ENCODE results near the gene DMRTC2. TPM values are rescaled to one million over a fixed set of nuclear protein-coding genes. Genes with fewer than 3 reads are reported as not detected.
A peak's percentile ranks its signal among the peaks of the same experiment; 100 is the strongest.

Gene DMRTC2
- total RNA-seq, 1 experiment from 2014 or later = not detected

GRCh38 chr19:41887711-41888382 is 43.0 kb downstream of the DMRTC2 start:
- ATAC-seq (peak; percentile 67), DNase-seq (ENCODE audit: low read depth, low spot score) (no peak)
- POLR2A ChIA-PET = no interaction called here
- no peaks in the 10 kb centered on the region for H3K27me3 ChIP-seq (ENCODE audit: control insufficient read depth, insufficient read depth, low read length)
- CTCF ChIA-PET = interaction anchor here (0.6 kb wide), 1 partner anchor 62 kb away, joined by 5 read pairs; no protein-coding TSS in a partner anchor
- H3K9me3 ChIP-seq (ENCODE audit: control insufficient read depth, insufficient read depth, low read depth, low read length) = no peaks in the 10 kb centered on the region
- peak overlapping the region; percentile 34; the same call in 1 of the 2 replicates for H3K27ac ChIP-seq (ENCODE audit: low read length)
- H3K36me3 ChIP-seq (ENCODE audit: control insufficient read depth, insufficient read depth, low read length) = no peaks in the 10 kb centered on the region; the same call in 1 of the 2 replicates
- H3K4me3 ChIP-seq (ENCODE audit: low read depth in 2 of 2, low read length in 2 of 2) = no peak overlapping the region
- intact Hi-C loops (cut with micrococcal nuclease; ENCODE audit: unreplicated experiment) = loop anchor here (10.0 kb wide), 1 partner anchor 47 kb away; no protein-coding TSS in a partner anchor
- no TSS peak for BruUV-seq (replicated peaks)
- in situ Hi-C loops (cut with HindIII; ENCODE audit: low pct_unique_long_range_greater_than_20kb, low sequenced_read_pairs) = no loop called here
- peaks cover 25% of the 10 kb centered on the region for H3K4me1 ChIP-seq (ENCODE audit: control insufficient read depth, insufficient read depth, low read length)
- TF ChIP-seq CTCF (IDR thresholded peaks at IDR 0.05) (no peak; the same call in 1 of the 2 replicates), SIN3A (IDR thresholded peaks at IDR 0.05; ENCODE audit: borderline replicate concordance, insufficient read depth, low read depth, low read length) (no peak), POLR2AphosphoS5 (IDR thresholded peaks at IDR 0.05; ENCODE audit: low read depth, low read length) (no peak), REST (IDR thresholded peaks at IDR 0.05; ENCODE audit: insufficient read depth in 1 of 2, low read depth in 2 of 2, low read length in 1 of 2) (no peak), TCF7L2 (IDR thresholded peaks at IDR 0.05; ENCODE audit: low read depth, low read length) (no peak)

- CTCF ChIA-PET = no interaction called here
- POLR2A ChIA-PET = no interaction called here
Measured at GRCh38 chr19:41888926-41889325, 44.1 kb downstream of the DMRTC2 start.

More at GRCh38 chr19:41888926-41889325, 44.1 kb downstream of the DMRTC2 start:
- Histone ChIP-seq H3K9me3 (ENCODE audit: control insufficient read depth, insufficient read depth, low read depth, low read length) (no peaks in the 10 kb centered on the region), H3K4me3 (ENCODE audit: low read depth in 2 of 2, low read length in 2 of 2) (no peak overlapping the region), H3K27me3 (ENCODE audit: control insufficient read depth, insufficient read depth, low read length) (no peaks in the 10 kb centered on the region), H3K36me3 (ENCODE audit: control insufficient read depth, insufficient read depth, low read length) (no peaks in the 10 kb centered on the region; the same call in 1 of the 2 replicates), H3K27ac (ENCODE audit: low read length) (no peak overlapping the region), H3K4me1 (ENCODE audit: control insufficient read depth, insufficient read depth, low read length) (peaks cover 25% of the 10 kb centered on the region)
- in situ Hi-C loops (cut with HindIII; ENCODE audit: low pct_unique_long_range_greater_than_20kb, low sequenced_read_pairs) (no loop called here), intact Hi-C loops (cut with micrococcal nuclease; ENCODE audit: unreplicated experiment) (loop anchor here (10.0 kb wide), 1 partner anchor 46 kb away; no protein-coding TSS in a partner anchor)
- ATAC-seq (no peak), DNase-seq (ENCODE audit: low read depth, low spot score) (no peak)
- TF ChIP-seq TCF7L2 (IDR thresholded peaks at IDR 0.05; ENCODE audit: low read depth, low read length) (no peak), POLR2AphosphoS5 (IDR thresholded peaks at IDR 0.05; ENCODE audit: low read depth, low read length) (no peak), REST (IDR thresholded peaks at IDR 0.05; ENCODE audit: insufficient read depth in 1 of 2, low read depth in 2 of 2, low read length in 1 of 2) (no peak), SIN3A (IDR thresholded peaks at IDR 0.05; ENCODE audit: borderline replicate concordance, insufficient read depth, low read depth, low read length) (no peak), CTCF (IDR thresholded peaks at IDR 0.05) (no peak)
- no TSS peak for BruUV-seq (replicated peaks)
